ENCODE results near the gene MFN2.

GRCh38 chr1:11940260-11940921 is 39.9 kb upstream of the MFN2 start:
- TF ChIP-seq CTCF (IDR thresholded peaks at IDR 0.05; ENCODE audit: low read length): no peak
- no peak for TF ChIP-seq EZH2 (IDR thresholded peaks at IDR 0.05; ENCODE audit: borderline replicate concordance, low read length)

Data from OCI-LY1 (cell line).